ENCODE data around the gene TMEM214.

The TMEM214 gene

DNA sequence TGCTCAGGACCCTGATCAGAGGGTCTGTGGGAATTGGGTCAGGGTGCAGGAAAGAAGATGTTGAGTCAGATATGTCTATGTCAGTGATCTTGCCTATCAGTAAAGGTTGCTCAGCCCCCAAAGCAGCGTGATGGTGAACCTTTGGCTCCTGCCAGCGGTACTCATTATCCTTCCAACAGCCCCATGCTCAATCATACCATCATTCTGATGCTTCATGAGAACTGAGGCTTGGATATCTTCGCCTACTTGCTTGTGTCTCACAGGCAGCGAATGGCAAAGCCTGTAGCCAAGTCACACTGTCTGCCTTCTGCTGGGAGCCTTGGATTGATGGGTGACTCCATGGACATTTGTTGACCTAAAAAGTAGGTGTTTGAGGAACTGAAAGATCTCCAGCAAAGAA is 19.0 kb upstream of the TMEM214 start:
- Histone ChIP-seq H3K4me3 (ENCODE audit: low read depth, low read length, poor library complexity, severe bottlenecking) (no peak overlapping the region), H3K27ac (ENCODE audit: low read depth, low read length, poor library complexity, severe bottlenecking) (no peak overlapping the region), H3K9me2 (ENCODE audit: low read depth, low read length) (no peaks in the 10 kb centered on the region), H4K20me1 (ENCODE audit: insufficient read depth, low read length) (no peaks in the 10 kb centered on the region), H3K27me3 (ENCODE audit: insufficient read depth, low read length) (no peaks in the 10 kb centered on the region; the same call in 1 of the 2 replicates), H3K4me1 (ENCODE audit: insufficient read depth, low read length, severe bottlenecking) (no peaks in the 10 kb centered on the region), H2AFZ (ENCODE audit: low read length) (no peak overlapping the region), H3K9ac (ENCODE audit: low read length) (no peak overlapping the region), H3F3A (ENCODE audit: insufficient read depth, low read length) (no peaks in the 10 kb centered on the region), H3K9me3 (ENCODE audit: low read length) (no peaks in the 10 kb centered on the region), H3K4me2 (ENCODE audit: low read length) (no peak overlapping the region), H3K79me2 (ENCODE audit: insufficient read depth, low read length) (no peaks in the 10 kb centered on the region), H3K36me3 (ENCODE audit: insufficient read depth, low read length) (no peaks in the 10 kb centered on the region)
- TF ChIP-seq, protein P1, sequence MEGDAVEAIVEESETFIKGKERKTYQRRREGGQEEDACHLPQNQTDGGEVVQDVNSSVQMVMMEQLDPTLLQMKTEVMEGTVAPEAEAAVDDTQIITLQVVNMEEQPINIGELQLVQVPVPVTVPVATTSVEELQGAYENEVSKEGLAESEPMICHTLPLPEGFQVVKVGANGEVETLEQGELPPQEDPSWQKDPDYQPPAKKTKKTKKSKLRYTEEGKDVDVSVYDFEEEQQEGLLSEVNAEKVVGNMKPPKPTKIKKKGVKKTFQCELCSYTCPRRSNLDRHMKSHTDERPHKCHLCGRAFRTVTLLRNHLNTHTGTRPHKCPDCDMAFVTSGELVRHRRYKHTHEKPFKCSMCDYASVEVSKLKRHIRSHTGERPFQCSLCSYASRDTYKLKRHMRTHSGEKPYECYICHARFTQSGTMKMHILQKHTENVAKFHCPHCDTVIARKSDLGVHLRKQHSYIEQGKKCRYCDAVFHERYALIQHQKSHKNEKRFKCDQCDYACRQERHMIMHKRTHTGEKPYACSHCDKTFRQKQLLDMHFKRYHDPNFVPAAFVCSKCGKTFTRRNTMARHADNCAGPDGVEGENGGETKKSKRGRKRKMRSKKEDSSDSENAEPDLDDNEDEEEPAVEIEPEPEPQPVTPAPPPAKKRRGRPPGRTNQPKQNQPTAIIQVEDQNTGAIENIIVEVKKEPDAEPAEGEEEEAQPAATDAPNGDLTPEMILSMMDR (IDR thresholded peaks at IDR 0.05; ENCODE audit: low read length) = no peak
- TF ChIP-seq EZH2 (IDR thresholded peaks at IDR 0.05; ENCODE audit: borderline replicate concordance, low read length) = no peak

DNA sequence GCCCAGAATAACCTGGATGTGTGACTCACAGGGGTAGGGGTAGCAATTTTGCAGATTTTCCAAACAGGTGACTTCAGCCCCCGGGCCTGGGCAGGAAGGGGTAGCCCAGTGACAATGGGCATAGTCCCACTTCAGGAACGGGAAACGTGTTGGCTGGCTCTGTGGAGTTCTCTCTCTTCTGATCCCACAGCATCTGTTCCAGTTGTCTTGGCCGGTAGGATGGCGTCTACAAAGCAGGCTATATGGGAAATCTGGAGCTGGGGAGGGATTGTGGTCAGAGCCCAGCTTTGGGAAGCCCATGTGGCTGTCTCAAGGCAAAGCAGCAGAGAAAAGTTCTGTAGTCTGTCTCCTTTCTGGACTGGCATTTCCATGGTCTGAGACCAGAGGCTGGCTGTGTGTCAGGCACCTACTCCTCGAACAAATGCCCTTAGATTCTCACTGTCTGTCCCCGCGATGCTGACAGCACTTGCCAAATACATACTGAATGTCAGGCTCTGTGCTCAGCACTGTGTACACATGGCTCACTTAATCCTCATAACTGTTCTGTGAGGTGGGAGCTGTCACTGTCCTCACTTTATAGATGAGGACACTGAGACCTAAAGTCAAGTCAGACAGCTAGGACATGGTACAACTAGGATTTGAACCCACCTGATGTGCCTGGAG is 17.9 kb upstream of the TMEM214 start:
- H3K27ac ChIP-seq (ENCODE audit: low read depth, low read length, poor library complexity, severe bottlenecking) = no peak overlapping the region
- H4K20me1 ChIP-seq (ENCODE audit: insufficient read depth, low read length) = no peaks in the 10 kb centered on the region
- H3K36me3 ChIP-seq (ENCODE audit: insufficient read depth, low read length) = no peaks in the 10 kb centered on the region
- H3F3A ChIP-seq (ENCODE audit: insufficient read depth, low read length) = no peaks in the 10 kb centered on the region
- H3K9ac ChIP-seq (ENCODE audit: low read length) = no peak overlapping the region
- H3K4me3 ChIP-seq (ENCODE audit: low read depth, low read length, poor library complexity, severe bottlenecking) = no peak overlapping the region
- no peaks in the 10 kb centered on the region for H3K9me2 ChIP-seq (ENCODE audit: low read depth, low read length)
- no peak overlapping the region for H2AFZ ChIP-seq (ENCODE audit: low read length)
- H3K4me1 ChIP-seq (ENCODE audit: insufficient read depth, low read length, severe bottlenecking) = no peaks in the 10 kb centered on the region
- TF ChIP-seq EZH2 (IDR thresholded peaks at IDR 0.05; ENCODE audit: borderline replicate concordance, low read length) = no peak
- TF ChIP-seq, protein P1 (IDR thresholded peaks at IDR 0.05; ENCODE audit: low read length) = no peak
- no peaks in the 10 kb centered on the region for H3K9me3 ChIP-seq (ENCODE audit: low read length)
- H3K4me2 ChIP-seq (ENCODE audit: low read length) = no peak overlapping the region
- no peaks in the 10 kb centered on the region for H3K79me2 ChIP-seq (ENCODE audit: insufficient read depth, low read length)
- no peaks in the 10 kb centered on the region for H3K27me3 ChIP-seq (ENCODE audit: insufficient read depth, low read length)

DNA sequence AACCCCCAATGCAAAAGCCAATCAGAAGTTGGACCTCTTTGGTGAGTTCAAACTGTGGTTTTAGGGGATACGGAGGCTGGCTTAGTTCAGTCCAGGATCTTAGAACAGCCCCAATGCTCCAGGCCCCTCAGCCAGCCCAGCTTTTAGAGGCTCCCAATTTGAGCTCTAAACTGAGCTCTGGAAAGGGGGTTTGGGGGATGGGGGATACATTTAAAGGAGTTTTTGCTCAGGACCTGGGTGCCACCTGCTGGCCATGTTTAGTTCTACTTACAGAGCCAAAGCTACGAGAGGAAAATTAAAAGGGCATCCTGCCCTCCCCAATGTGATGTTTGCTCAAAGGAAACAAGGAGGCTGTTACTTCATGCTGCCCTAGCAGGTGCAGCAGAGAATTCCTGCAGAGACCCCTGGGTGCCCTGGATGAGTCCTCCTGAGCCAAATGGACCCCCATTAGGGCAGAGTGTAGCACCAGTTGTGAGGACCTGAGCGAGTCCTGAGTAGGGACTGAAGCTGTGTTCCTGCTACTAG is 15.9 kb upstream of the TMEM214 start:
- Histone ChIP-seq H3K27ac (ENCODE audit: low read depth, low read length, poor library complexity, severe bottlenecking) (no peak overlapping the region), H3K4me2 (ENCODE audit: low read length) (no peak overlapping the region), H3F3A (ENCODE audit: insufficient read depth, low read length) (no peaks in the 10 kb centered on the region), H3K9me3 (ENCODE audit: low read length) (no peaks in the 10 kb centered on the region), H3K27me3 (ENCODE audit: insufficient read depth, low read length) (no peaks in the 10 kb centered on the region), H4K20me1 (ENCODE audit: insufficient read depth, low read length) (no peaks in the 10 kb centered on the region), H3K9ac (ENCODE audit: low read length) (no peak overlapping the region), H3K79me2 (ENCODE audit: insufficient read depth, low read length) (no peaks in the 10 kb centered on the region), H2AFZ (ENCODE audit: low read length) (no peak overlapping the region), H3K9me2 (ENCODE audit: low read depth, low read length) (no peaks in the 10 kb centered on the region), H3K36me3 (ENCODE audit: insufficient read depth, low read length) (no peaks in the 10 kb centered on the region), H3K4me1 (ENCODE audit: insufficient read depth, low read length, severe bottlenecking) (no peaks in the 10 kb centered on the region), H3K4me3 (ENCODE audit: low read depth, low read length, poor library complexity, severe bottlenecking) (no peak overlapping the region)
- TF ChIP-seq, protein P1 (IDR thresholded peaks at IDR 0.05; ENCODE audit: low read length) = peak; percentile 79
- no peak for TF ChIP-seq EZH2 (IDR thresholded peaks at IDR 0.05; ENCODE audit: borderline replicate concordance, low read length)

All from OCI-LY1 (cell line).